GM04504 (cell line): ENCODE measurements around the gene KCNK6.

Experiments
- DNase-seq: peaks from one replicate; pipeline ENCODE4 v3.0.0-alpha.2; 2012; ENCODE audit warnings: low read depth

The KCNK6 gene

GRCh38 chr19:38298821-38299680 is 20.6 kb upstream of the KCNK6 start:
- DNase-seq = no peak

GRCh38 chr19:38303517-38304351 is 15.9 kb upstream of the KCNK6 start, which contains the start of gene C19orf33:
TSS of gene C19orf33 (plus strand) at chr19:38304251. CDS start at chr19:38304262, 11 bp downstream.
- DNase-seq = no peak

- DNase-seq = no peak
Observed at GRCh38 chr19:38304352-38304865, 15.2 kb upstream of the KCNK6 start.

GRCh38 chr19:38304866-38305429 is 14.7 kb upstream of the KCNK6 start:
- DNase-seq = no peak

GRCh38 chr19:38306236-38306635 is 13.4 kb upstream of the KCNK6 start:
- DNase-seq = no peak

GRCh38 chr19:38307076-38307475 is 12.6 kb upstream of the KCNK6 start:
- no peak for DNase-seq

- DNase-seq = no peak
Observed at GRCh38 chr19:38307597-38307996, 12.0 kb upstream of the KCNK6 start.

GRCh38 chr19:38308006-38308766 is 11.5 kb upstream of the KCNK6 start:
- DNase-seq = no peak

- no peak for DNase-seq
Observed at GRCh38 chr19:38308926-38309614, 10.6 kb upstream of the KCNK6 start.

GRCh38 chr19:38309615-38310278 is 9.9 kb upstream of the KCNK6 start:
- DNase-seq = no peak

GRCh38 chr19:38310279-38310670 is 9.4 kb upstream of the KCNK6 start:
- no peak for DNase-seq

- no peak for DNase-seq
Observed at GRCh38 chr19:38310986-38311385, 8.7 kb upstream of the KCNK6 start.

GRCh38 chr19:38315657-38316476 is 3.8 kb upstream of the KCNK6 start, which contains the start of gene YIF1B:
TSS of gene YIF1B (minus strand) at chr19:38315947. CDS start at chr19:38315917, 30 bp downstream.
- DNase-seq = peak; percentile 95

- DNase-seq = no peak
Observed at GRCh38 chr19:38316477-38317067, 3.1 kb upstream of the KCNK6 start.

GRCh38 chr19:38317104-38317612 is 2.5 kb upstream of the KCNK6 start:
- DNase-seq = no peak

GRCh38 chr19:38318660-38319059 is 985 bp upstream of the KCNK6 start:
- no peak for DNase-seq

GRCh38 chr19:38320969-38321339 is 1.3 kb downstream of the KCNK6 start:
- no peak for DNase-seq

- no peak for DNase-seq
Observed at GRCh38 chr19:38321646-38322196, 2.1 kb downstream of the KCNK6 start.

- DNase-seq = no peak
Observed at GRCh38 chr19:38323291-38323690, 3.6 kb downstream of the KCNK6 start.
